ENCODE results near the gene SELENOF.

Gene SELENOF

DNA sequence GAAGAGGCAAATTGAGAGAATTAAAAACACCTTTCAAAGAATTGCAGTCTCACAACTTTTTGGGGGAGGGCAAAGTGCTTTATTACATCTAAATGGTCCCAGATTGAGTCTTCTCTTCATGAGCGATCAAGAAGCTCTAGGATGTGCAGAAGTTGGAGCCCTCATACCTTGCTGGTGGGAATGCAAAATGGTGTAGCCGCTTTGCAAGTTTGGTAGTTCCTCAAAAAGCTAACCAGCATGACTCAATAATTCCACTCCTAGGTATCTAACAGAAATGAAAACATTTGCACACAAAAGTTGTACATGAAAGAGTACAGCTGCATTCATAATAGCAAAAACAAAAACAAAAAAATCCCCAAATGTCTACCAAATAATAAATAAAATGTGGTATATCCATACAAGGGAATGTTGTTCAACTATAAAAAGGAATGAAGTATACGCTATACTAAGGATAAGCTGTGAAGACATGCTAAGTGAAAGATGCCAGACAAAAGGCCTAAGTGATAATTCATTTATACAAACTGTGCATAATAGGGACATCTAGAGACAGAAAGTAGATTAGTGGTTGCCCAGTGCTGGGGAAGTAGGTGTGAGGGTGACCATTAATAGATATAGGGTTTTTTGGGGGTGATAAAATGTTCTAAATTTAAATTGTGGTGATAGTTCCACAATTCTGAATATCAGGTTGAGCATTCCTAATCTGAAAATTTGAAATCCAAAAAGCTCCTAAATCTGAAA is 55.2 kb downstream of the SELENOF start:
- peaks cover 2% of the 10 kb centered on the region for H3K36me3 Mint-ChIP-seq (ENCODE audit: low read depth)
- H3K4me1 Mint-ChIP-seq (ENCODE audit: low read depth): no peaks in the 10 kb centered on the region
- H3K27me3 Mint-ChIP-seq (ENCODE audit: low read depth): no peaks in the 10 kb centered on the region
- no peak overlapping the region for H3K27ac Mint-ChIP-seq
- no peak overlapping the region for H3K4me3 Mint-ChIP-seq
- H3K9me3 Mint-ChIP-seq: no peaks in the 10 kb centered on the region

DNA sequence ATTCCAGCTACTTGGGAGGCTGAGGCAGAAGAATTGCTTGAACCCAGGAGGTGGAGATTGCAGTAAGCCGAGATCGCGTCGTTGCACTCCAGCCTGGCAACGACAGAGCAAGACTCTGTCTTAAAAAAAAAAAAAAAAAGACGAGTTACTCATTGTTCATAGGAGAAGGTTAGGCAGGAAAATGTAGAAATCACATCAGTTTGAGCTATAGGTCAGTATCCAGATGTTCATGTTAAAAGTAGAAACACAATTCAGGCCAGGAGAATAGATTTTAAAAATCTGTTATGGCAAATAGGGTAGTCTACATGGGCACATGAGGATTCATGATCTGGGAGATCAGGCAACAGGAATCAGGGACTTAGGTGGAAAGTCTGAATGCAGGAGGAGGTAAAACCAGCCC is 57.7 kb downstream of the SELENOF start:
- Mint-ChIP-seq H3K27me3 (ENCODE audit: low read depth) (peaks cover 3% of the 10 kb centered on the region), H3K9me3 (no peaks in the 10 kb centered on the region), H3K36me3 (ENCODE audit: low read depth) (peaks cover 4% of the 10 kb centered on the region), H3K4me3 (no peak overlapping the region), H3K4me1 (ENCODE audit: low read depth) (no peaks in the 10 kb centered on the region), H3K27ac (no peak overlapping the region)

DNA sequence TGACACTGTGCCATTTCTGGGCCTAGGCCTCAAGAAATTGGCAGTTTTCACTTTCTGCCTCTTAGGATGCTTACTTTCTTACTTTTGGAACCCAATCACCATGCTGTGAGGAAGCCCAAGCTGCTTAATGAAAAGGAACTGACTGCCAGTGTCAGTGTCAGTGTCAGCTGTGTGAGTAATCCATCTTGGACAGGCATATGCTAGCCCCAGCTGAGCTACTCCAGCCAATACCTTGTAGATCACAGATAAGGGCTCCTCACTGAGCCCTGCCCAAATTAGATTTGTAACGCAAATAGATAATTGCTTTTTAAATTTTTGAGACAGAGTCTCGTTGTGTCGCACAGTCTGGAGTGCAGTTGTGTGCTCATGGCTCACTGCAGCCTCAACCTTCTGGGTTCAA is 59.6 kb downstream of the SELENOF start:
- Mint-ChIP-seq H3K4me3 (no peak overlapping the region), H3K9me3 (no peaks in the 10 kb centered on the region), H3K36me3 (ENCODE audit: low read depth) (peaks cover 4% of the 10 kb centered on the region), H3K27ac (no peak overlapping the region), H3K27me3 (ENCODE audit: low read depth) (peaks cover 3% of the 10 kb centered on the region), H3K4me1 (ENCODE audit: low read depth) (no peaks in the 10 kb centered on the region)

DNA sequence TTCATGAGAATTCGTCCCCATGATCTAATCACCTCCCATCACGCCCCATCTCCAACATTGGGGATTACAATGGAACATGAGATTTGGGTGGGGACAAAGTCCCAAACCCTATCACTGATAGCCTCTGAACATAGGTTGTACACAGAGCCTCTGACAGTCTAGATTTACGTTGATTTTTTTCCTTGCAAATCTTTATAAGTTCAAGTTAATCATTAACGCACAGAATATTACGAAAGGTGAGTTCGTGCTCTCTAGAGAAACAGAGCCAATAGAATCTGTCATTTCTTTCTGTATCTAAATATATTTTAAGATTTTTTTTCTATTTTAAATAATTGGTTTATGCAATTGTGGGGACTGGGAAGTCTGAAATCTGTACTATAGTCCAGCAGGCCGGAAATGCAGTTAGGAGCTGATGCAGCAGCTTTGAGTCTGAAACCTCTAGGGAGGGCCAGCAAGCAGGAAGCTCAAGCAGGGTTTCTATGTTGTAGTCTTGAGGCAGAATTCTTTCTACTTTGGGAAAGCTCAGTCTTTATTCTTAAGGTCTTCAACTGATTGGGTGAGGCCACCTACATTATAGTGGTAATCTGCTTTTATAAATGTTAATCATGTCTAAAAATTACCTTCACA is 61.0 kb downstream of the SELENOF start:
- Mint-ChIP-seq H3K4me3 (no peak overlapping the region), H3K27me3 (ENCODE audit: low read depth) (peaks cover 3% of the 10 kb centered on the region), H3K9me3 (no peaks in the 10 kb centered on the region), H3K27ac (no peak overlapping the region), H3K36me3 (ENCODE audit: low read depth) (peaks cover 3% of the 10 kb centered on the region), H3K4me1 (ENCODE audit: low read depth) (no peaks in the 10 kb centered on the region)

DNA sequence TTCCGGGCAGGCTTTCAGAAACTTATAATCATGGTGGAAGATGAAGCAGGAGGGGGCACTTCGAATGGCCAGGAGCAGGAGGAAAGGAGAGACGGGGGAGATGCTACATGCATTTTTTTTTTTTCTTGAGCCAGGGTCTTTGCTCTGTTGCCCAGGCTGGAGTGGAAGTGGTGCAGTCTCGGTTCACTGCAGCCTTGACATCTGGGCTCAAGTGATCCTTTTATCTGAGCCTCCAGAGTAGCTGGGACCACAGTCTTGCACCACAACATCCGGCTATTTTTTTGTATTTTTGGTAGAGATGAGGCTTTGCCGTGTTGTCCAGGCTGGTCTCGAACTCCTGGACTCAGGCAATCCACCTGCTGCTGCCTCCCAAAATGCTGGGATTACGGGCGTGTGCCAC is 61.6 kb downstream of the SELENOF start:
- H3K9me3 Mint-ChIP-seq: no peaks in the 10 kb centered on the region
- H3K27me3 Mint-ChIP-seq (ENCODE audit: low read depth): peaks cover 3% of the 10 kb centered on the region
- no peaks in the 10 kb centered on the region for H3K4me1 Mint-ChIP-seq (ENCODE audit: low read depth)
- no peak overlapping the region for H3K4me3 Mint-ChIP-seq
- H3K27ac Mint-ChIP-seq: no peak overlapping the region
- peaks cover 3% of the 10 kb centered on the region for H3K36me3 Mint-ChIP-seq (ENCODE audit: low read depth)

DNA sequence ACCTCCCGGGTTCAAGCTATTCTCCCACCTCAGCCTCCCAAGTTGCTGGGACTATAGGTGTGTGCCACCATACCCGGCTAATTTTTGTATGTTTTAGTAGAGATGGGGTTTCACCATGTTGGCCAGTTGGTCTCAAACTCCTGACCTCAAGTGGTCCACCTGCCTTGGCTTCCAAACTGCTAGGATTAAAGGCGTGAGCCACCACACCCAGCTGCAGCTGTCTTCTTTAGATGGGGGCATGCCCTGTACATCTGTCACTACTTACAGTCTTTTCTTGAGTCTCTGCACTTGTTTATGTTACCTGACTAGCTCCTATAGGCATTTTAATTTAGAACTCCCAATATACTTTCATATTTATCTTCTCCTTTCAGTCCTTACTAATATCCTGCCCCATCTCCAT is 64.2 kb downstream of the SELENOF start:
- Mint-ChIP-seq H3K27ac (no peak overlapping the region), H3K4me1 (ENCODE audit: low read depth) (no peaks in the 10 kb centered on the region), H3K4me3 (no peak overlapping the region), H3K27me3 (ENCODE audit: low read depth) (peaks cover 3% of the 10 kb centered on the region), H3K36me3 (ENCODE audit: low read depth) (peaks cover 3% of the 10 kb centered on the region), H3K9me3 (no peaks in the 10 kb centered on the region)

DNA sequence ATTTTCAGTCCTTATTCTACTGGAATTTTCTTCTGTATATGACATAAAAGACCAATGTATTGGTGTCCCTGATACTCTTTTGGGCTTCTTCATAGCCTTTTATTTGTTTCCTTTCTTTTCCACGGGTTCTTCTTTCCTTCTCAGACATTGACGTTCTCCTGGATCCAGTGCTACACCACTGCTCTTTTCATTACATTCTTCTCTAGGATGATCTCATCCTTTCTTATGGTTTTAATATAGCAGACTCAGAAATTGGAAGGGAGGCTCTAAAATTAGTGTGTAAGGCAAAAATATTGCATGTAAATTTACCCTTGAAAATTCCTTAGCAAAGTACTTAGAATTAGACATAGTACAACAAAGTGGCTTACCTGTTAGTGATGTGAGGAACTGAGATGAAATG is 65.3 kb downstream of the SELENOF start:
- Mint-ChIP-seq H3K4me1 (ENCODE audit: low read depth) (no peaks in the 10 kb centered on the region), H3K36me3 (ENCODE audit: low read depth) (peaks cover 3% of the 10 kb centered on the region), H3K9me3 (no peaks in the 10 kb centered on the region), H3K27me3 (ENCODE audit: low read depth) (peaks cover 3% of the 10 kb centered on the region), H3K4me3 (no peak overlapping the region), H3K27ac (no peak overlapping the region)

DNA sequence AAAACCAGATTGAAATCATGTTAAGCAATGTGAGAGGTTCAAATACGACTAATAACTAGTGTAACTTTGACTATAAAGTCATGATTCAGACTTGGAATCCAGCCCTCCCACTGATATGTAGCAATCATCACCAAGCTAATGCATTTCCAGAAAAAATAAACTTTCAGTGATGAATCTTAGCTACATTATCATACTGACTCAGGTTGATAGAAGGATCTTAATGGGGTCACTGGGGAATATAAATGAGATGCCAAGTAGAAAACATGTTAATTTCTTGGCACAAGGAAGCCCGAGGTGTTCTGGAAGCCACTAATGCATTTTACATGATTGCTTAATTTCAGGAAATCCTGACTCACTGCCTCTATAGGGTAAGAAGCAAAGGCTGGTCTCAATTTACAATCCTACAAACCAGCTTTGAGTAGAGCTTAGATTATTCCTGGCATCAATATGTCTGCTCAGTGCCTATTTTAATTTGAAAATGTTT is 67.7 kb downstream of the SELENOF start:
- H3K27me3 Mint-ChIP-seq (ENCODE audit: low read depth): no peaks in the 10 kb centered on the region
- no peak overlapping the region for H3K4me3 Mint-ChIP-seq
- no peaks in the 10 kb centered on the region for H3K36me3 Mint-ChIP-seq (ENCODE audit: low read depth)
- H3K27ac Mint-ChIP-seq: no peak overlapping the region
- H3K4me1 Mint-ChIP-seq (ENCODE audit: low read depth): no peaks in the 10 kb centered on the region
- H3K9me3 Mint-ChIP-seq: no peaks in the 10 kb centered on the region

DNA sequence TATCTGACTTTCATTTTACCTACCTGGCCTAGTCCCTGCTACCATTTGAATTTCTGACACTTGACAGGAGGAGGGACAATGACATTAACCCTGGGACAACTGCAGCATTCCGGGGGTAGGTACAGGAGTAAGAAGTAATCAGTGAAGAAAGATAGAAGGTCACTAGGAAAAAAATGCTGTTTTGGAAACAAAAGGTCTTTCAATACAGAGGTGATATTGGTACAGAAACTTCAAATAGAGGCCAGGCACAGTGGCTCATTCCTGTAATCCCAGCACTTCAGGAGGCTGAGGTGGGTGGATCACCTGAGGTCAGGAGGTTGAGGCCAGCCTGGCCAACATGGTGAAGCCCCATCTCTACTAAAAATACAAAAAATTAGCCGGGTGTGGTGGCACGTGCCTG is 68.4 kb downstream of the SELENOF start:
- Mint-ChIP-seq H3K4me3 (no peak overlapping the region), H3K36me3 (ENCODE audit: low read depth) (no peaks in the 10 kb centered on the region), H3K27ac (no peak overlapping the region), H3K9me3 (no peaks in the 10 kb centered on the region), H3K4me1 (ENCODE audit: low read depth) (no peaks in the 10 kb centered on the region), H3K27me3 (ENCODE audit: low read depth) (no peaks in the 10 kb centered on the region)

DNA sequence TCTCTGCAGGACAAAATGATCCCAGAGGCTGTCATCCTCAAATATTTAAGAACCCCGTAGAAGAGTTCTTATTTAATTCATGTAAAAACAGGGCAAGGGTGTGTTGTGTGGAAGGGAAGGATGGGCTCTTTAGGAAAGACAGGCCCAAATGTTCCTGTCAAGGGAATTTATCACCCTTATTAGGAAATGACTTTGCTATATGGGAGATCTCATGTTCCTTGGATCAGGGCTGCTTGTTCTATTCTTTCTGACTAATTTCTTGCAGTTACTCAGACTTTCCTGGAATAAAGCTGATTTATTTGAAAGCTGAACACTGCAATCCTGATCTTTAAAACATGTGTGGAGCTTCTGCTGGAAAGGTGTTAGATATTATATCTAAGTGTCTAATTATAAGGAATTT is 72.8 kb downstream of the SELENOF start:
- Mint-ChIP-seq H3K4me3 (no peak overlapping the region), H3K27ac (no peak overlapping the region), H3K4me1 (ENCODE audit: low read depth) (no peaks in the 10 kb centered on the region), H3K36me3 (ENCODE audit: low read depth) (no peaks in the 10 kb centered on the region), H3K27me3 (ENCODE audit: low read depth) (no peaks in the 10 kb centered on the region), H3K9me3 (no peaks in the 10 kb centered on the region)

DNA sequence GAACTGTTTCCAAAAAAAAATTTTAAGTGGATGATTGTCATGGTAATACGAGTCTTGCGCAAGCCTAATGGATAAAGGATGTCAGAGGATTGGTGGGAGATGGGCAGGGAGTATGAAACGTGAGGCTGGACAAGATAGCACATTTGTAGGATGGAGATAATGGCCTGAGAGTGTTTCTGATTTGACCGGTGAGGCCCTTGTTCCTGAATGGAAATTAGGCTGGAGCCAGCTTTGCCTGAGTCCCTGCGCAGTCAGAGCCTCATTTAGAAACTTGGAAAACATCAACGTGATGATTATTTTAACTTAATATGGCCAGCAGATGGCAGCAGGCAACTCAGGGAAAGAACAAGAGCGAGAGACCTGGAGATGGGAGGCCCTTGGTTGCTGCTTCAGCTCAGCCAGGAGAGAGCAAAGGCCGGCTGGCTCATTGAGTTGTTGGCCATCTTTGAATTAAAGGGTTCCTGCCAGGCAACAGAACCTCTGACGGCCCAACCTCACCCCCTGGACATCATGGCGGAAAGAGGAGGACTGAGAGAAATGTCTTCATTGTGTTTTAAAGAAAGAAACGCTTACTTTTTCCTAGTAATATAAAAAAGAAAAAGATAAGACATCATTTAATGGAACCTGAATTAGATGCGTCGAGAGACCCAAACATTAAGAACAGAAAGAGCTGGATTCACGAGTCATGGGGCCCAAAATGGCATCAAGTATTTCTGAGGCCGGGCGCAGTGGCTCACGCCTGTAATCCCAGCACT is 80.3 kb downstream of the SELENOF start:
- H3K27me3 Mint-ChIP-seq (ENCODE audit: low read depth): peaks cover 3% of the 10 kb centered on the region
- H3K36me3 Mint-ChIP-seq (ENCODE audit: low read depth): no peaks in the 10 kb centered on the region

DNA sequence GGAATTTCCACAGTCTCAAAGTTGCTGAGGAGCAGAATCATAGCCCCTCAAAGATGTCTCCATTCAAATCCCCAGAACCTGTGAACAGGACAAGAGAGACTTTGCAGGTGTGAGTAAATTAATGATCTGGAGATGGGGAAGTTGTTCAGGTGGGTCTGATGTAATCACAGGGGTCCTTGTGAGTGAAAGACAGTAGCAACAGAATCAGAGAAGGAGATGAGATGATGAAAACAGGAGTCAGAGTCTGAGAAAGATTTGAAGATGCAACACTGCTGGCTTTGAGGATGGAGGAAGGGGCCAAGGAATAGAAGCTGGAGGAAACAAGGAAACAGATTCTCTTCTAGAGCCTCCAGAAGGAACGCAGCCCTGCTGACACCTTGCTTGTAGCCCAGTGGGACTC is 81.5 kb downstream of the SELENOF start:
- peaks cover 2% of the 10 kb centered on the region for H3K4me1 Mint-ChIP-seq (ENCODE audit: low read depth)
- no peak overlapping the region for H3K4me3 Mint-ChIP-seq
- peaks cover 3% of the 10 kb centered on the region for H3K27me3 Mint-ChIP-seq (ENCODE audit: low read depth)
- no peak overlapping the region for H3K27ac Mint-ChIP-seq
- no peaks in the 10 kb centered on the region for H3K9me3 Mint-ChIP-seq
- H3K36me3 Mint-ChIP-seq (ENCODE audit: low read depth): no peaks in the 10 kb centered on the region

More for the DNA sequence above, 80.3 kb downstream of the SELENOF start:
- H3K9me3 Mint-ChIP-seq: no peaks in the 10 kb centered on the region
- peaks cover 2% of the 10 kb centered on the region for H3K4me1 Mint-ChIP-seq (ENCODE audit: low read depth)
- no peak overlapping the region for H3K27ac Mint-ChIP-seq
- no peak overlapping the region for H3K4me3 Mint-ChIP-seq

DNA sequence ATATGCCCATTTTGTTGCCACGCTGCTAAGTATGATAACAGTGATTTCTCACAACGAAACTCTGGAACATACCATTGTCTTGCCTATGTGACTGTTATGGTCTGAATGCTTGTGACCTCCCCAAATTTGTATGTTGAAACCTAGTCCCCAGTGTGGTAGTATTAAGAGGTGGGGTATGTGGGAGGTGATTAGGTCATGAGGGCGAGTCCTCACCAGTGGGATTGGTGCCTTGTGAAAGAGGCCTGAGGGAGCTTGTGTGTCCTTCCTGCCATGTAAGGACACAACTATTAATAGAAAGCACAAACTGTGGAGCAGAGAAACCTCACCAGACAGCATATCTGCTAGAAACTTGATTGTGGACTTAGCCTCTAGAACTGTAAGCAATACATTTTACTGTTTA is 84.6 kb downstream of the SELENOF start:
- no peak overlapping the region for H3K27ac Mint-ChIP-seq

DNA sequence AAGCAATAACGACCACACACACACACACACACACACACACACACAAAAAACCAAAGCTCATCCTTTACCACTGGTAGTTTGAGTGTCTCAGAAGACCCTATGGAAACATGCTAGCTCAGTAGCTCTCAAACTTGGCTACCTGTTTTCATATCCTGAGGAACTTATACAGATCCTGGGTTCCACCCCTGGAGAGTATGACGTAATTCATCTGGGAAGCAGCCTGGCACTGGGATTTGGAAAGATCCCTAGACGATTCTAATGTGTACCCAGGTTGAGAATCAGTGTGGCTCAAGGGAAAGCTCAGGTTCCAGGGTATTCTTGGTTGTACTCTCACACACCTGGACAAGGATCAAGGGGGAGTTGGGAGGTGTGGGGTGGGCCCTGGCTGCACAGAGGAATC is 85.9 kb downstream of the SELENOF start:
- Mint-ChIP-seq H3K36me3 (ENCODE audit: low read depth) (no peaks in the 10 kb centered on the region), H3K9me3 (no peaks in the 10 kb centered on the region), H3K27ac (no peak overlapping the region), H3K4me1 (ENCODE audit: low read depth) (no peaks in the 10 kb centered on the region), H3K4me3 (no peak overlapping the region), H3K27me3 (ENCODE audit: low read depth) (peaks cover 8% of the 10 kb centered on the region)

More for the DNA sequence above, 84.6 kb downstream of the SELENOF start:
- H3K4me1 Mint-ChIP-seq (ENCODE audit: low read depth): peaks cover 2% of the 10 kb centered on the region
- no peak overlapping the region for H3K4me3 Mint-ChIP-seq
- peaks cover 7% of the 10 kb centered on the region for H3K27me3 Mint-ChIP-seq (ENCODE audit: low read depth)
- no peaks in the 10 kb centered on the region for H3K36me3 Mint-ChIP-seq (ENCODE audit: low read depth)
- no peaks in the 10 kb centered on the region for H3K9me3 Mint-ChIP-seq

DNA sequence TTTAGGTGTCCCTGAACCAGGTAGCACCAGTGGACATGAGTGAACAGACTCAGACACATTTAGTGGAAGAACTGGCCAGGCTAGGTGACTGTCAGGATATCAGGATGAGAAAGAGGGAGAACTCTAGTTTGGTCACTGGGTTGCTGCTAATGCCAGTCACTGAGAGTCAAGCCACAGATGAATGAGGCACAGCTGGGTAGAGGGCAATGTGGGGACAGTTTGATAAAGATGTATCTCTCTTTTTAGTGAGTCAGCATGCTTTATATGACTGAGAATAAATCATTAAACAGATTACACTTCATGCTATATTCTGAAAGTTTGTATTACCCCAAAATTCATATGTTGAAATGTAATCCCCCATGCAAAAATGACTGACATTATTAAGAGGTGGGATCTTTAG is 87.1 kb downstream of the SELENOF start:
- H3K9me3 Mint-ChIP-seq: no peaks in the 10 kb centered on the region
- no peaks in the 10 kb centered on the region for H3K36me3 Mint-ChIP-seq (ENCODE audit: low read depth)
- no peak overlapping the region for H3K4me3 Mint-ChIP-seq
- no peak overlapping the region for H3K27ac Mint-ChIP-seq
- H3K27me3 Mint-ChIP-seq (ENCODE audit: low read depth): peaks cover 14% of the 10 kb centered on the region
- H3K4me1 Mint-ChIP-seq (ENCODE audit: low read depth): no peaks in the 10 kb centered on the region

All from T-helper 1 cell treated with Interleukin-12 subunit alpha and Interleukin-12 subunit beta and Interleukin-4 antibody, amounts not matched to agents 30 μg/mL and 1 μg/mL, for 36 hours (primary cell).